Activated CD8-positive, alpha-beta memory T cell treated with anti-CD3 and anti-CD28 coated beads, Interleukin-2, amount 50 U/mL, for 1 hour (primary cell): ENCODE measurements around the gene BAZ1B.
"Not testable (repeated sequence)": the region's sequence is repeated elsewhere in the genome, so short reads cannot be mapped to it uniquely, and the experiment has no call there.

Source experiments
- DNase-seq: peaks from one replicate; pipeline ENCODE4 v3.0.0-alpha.2; 2020; ENCODE audit errors: extremely low read depth

The BAZ1B gene

GRCh38 chr7:73541722-73542121 is 19.6 kb upstream of the BAZ1B start:
- no peak for DNase-seq

DNA sequence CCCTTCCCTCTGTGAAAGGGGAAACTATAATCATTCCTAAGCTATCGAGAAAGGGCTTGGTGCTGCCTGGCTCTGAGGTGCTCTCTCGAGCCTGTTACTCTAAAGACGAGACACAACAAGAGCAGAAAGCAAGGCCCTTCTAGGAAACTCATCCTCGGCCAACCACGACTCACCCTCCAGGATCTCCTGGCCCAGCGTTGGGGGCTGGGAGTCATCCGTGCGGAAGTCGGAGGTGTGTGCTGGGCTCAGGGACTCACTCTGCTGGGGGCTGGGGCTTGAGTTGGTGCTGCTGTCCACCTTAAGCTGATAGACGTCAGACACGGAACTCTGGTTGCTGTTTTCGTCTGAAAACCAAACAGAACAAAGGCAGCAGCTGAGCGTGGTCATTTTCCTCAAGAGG is 17.6 kb upstream of the BAZ1B start:
- no peak for DNase-seq

DNA sequence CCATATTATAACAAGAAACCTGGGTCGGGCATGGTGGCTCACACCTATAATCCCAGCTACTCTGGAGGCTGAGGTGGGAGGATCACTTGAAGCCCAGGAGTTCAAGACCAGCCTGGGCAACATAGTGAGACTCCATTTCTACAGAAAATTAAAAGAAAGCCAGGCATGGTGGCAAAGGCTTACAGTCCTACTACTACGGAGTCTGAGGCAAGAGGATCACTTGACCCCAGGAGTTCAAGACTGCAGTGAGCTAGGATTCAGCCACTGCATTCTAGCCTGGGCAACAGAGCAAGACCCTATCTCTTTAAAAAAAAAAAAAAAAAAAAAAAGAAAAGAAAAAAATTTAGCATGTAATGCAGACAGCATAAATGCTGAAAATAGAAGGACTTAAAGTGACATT is 16.4 kb upstream of the BAZ1B start:
- not testable (repeated sequence) for DNase-seq

DNA sequence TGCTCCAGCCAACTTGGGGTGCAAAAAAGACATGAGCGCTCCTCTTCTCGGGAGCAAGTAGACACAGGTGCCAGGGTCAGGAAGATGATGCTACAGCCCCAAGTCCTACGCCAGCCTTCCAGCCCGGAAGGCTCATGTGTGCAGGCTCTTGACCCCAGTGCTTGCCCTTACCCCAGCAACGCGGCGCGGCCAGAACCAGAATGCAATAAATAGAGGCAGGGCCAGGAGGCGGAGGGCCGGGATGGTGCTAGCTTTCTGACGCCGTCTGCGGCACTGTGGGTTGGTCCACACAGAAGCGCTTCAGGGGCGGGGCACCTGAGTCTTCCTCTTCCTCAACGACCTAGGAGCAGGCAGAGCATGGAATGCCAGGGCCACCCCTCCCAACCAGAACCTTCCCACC is 15.0 kb upstream of the BAZ1B start:
- DNase-seq, result no peak

GRCh38 chr7:73536479-73536878 is 14.4 kb upstream of the BAZ1B start:
- DNase-seq, result no peak

DNA sequence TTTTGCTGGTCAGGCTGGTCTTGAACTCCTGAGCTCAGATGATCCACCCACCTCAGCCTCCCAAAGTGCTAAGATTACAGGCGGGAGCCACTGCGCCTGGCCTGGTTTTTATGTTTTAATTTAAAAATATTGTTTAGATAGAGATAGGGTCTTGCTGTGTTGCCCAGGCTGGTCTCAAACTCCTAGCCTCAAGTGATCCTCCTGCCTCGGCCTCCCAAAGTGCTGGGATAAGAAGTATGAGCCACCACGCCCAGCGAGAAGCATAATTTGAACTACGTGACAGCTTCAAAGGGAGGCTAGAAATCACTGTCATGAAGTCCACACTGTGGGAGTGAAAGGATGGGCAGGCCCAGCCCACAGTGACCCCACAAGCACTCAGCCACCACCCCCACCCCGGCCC is 13.8 kb upstream of the BAZ1B start:
- DNase-seq, result not testable (repeated sequence)

GRCh38 chr7:73533742-73534141 is 11.6 kb upstream of the BAZ1B start:
- DNase-seq, result no peak

DNA sequence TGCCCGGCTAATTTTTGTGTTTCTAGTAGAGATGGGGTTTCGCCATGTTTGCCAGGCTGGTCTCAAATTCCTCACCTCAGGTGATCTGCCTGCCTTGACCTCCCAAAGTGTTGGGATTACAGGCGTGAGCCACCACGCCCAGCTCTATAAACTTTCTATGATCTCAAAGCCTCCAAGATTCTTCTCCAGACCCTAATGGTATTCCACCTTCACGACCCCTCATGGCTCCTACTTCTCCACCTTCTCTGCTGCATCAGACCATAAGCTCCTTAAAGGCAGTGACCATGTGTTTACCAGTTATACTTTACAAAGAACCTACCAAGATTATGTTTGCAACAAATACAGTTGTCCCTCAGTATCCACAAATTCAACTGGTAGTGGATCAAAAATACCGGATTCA is 10.1 kb upstream of the BAZ1B start:
- no peak for DNase-seq

DNA sequence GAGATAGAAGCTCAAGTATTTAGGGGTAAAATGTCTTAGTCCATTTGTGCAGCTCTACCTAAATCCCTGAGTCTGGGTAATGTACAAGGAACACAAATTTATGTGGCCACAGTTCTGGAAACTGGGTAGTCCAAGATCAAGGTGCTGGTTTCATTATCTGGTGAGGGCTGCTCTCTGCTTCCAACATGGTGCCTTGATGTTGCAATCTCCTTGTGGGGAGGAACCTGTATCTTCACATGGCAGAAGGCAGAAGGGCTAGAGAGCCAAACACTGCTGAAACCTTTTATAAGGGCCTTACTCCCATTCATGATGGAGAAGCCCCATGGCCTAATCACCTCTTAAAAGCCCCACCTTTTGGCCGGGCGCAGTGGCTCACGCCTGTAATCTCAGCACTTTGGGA is 8.7 kb upstream of the BAZ1B start:
- DNase-seq, result no peak

GRCh38 chr7:73526896-73527821 is 5.1 kb upstream of the BAZ1B start:
- DNase-seq, result no peak

GRCh38 chr7:73526158-73526494 is 4.0 kb upstream of the BAZ1B start:
- DNase-seq, result not testable (repeated sequence)

DNA sequence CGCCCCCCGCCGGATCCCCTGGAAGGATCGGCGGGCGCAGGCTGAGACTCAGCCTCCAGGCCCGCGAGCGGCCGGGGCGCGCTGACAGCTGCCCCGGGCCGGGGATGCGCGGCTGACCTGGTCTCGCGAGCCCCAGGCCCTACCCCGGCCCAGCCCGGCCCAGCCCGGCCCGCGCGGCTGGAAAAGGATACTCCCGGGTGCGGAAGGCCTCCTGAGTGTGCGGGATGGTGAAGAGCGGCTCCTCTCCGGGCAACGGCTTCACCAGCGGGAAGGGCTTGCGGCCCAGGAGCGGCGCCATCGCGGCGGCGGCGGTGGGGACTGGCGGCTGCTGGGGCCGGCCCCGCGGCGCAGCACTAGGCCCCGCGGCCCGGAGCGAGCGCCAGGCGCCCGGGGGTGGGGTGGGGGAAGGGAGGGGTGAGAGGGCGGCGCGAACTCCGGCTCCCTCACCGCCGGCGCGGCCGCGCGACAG is 423 bp downstream of the BAZ1B start:
- DNase-seq, result peak; percentile 12

- DNase-seq, result no peak
These were observed 1.1 kb downstream of the BAZ1B start for GRCh38 chr7:73520673-73521635.

GRCh38 chr7:73519867-73520672 is 2.0 kb downstream of the BAZ1B start:
- DNase-seq, result no peak

GRCh38 chr7:73518470-73518869 is 3.6 kb downstream of the BAZ1B start:
- no peak for DNase-seq

GRCh38 chr7:73517241-73517995 is 4.7 kb downstream of the BAZ1B start:
- DNase-seq, result no peak

GRCh38 chr7:73515178-73515577 is 6.9 kb downstream of the BAZ1B start:
- no peak for DNase-seq

DNA sequence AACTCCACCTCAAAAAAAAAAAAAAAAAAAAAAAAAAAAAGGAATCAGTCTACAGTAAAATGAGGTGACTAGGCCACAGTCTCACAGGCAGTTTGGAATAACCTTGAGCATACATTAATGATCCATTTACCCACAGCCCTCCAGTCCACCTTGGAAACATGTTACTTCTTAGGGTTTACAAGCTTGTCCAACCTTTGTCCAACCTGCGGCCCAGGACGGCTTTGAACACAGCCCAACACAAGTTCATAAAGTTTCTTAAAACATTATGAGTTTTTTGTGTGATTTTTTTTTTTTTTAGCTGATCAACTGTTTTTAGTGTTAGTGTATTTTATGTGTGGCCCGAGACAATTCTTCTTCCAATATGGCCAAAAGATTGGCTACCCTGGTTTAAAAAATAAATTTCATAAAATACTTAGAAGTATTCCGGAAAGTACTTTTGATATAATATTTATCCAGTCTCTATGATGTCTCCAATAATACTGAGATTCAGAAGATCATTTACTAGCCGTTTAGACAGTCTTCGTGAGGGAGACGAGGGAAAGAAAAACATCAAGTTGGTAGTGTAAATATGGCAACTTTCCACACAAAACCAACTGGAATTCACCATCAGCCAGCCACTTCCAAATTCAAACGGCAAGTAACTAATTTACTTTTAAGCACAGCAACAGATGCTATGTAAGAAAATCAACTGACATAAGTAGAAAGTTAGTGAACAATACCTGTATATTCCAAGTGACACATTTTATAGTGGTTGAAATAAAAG is 9.9 kb downstream of the BAZ1B start:
- DNase-seq, result no peak

GRCh38 chr7:73509463-73509862 is 12.6 kb downstream of the BAZ1B start:
- no peak for DNase-seq

DNA sequence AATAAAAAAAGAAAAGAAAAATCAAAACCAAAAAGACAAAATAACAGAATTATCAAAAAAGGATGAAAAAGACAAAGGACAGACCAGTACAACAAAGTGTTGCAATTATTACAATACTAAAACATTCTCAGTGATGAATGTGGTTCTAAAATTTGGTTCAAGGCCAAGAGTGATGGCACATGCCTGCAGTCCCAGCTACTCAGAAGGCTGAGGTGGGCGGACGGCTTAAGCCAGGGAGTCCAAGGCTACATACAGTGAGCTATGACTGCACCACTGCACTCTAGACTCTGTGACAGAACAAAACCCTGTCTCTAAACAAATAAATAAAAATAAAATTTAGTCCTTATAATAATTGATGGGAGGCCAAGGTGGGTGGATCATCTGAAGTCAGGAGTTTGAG is 14.5 kb downstream of the BAZ1B start:
- DNase-seq, result no peak
